ENCODE results near the gene CELSR2.
"Not testable (repeated sequence)": the region's sequence is repeated elsewhere in the genome, so short reads cannot be mapped to it uniquely, and the experiment has no call there.

Gene CELSR2

GRCh38 chr1:109281680-109282496, 32.5 kb downstream of the CELSR2 start:
- no peak for DNase-seq

- DNase-seq: no peak
These were observed 33.2 kb downstream of the CELSR2 start for GRCh38 chr1:109282497-109282951.

GRCh38 chr1:109282952-109283747, 33.8 kb downstream of the CELSR2 start, which contains the start of gene PSRC1:
PSRC1 (minus strand) TSS chr1:109283145.
- DNase-seq: peak; percentile 86 to 91

- no peak for DNase-seq
These were observed 34.6 kb downstream of the CELSR2 start for GRCh38 chr1:109283748-109284600.

- DNase-seq: not testable (repeated sequence)
These were observed 37.4 kb downstream of the CELSR2 start for GRCh38 chr1:109286762-109287161.

- no peak for DNase-seq
These were observed 40.8 kb downstream of the CELSR2 start for GRCh38 chr1:109290137-109290536.

GRCh38 chr1:109290998-109291397, 41.7 kb downstream of the CELSR2 start:
- DNase-seq: peak in 1 of 2 donors; percentile 38

GRCh38 chr1:109292364-109292763, 43.0 kb downstream of the CELSR2 start:
- no peak for DNase-seq

- no peak for DNase-seq
These were observed 43.7 kb downstream of the CELSR2 start for GRCh38 chr1:109293026-109293425.

- DNase-seq: no peak
These were observed 45.1 kb downstream of the CELSR2 start for GRCh38 chr1:109294481-109294880.

- DNase-seq: no peak
These were observed 46.5 kb downstream of the CELSR2 start for GRCh38 chr1:109295712-109296415.

GRCh38 chr1:109296782-109297181, 47.4 kb downstream of the CELSR2 start:
- no peak for DNase-seq

GRCh38 chr1:109298666-109299557, 49.6 kb downstream of the CELSR2 start:
- DNase-seq: no peak

- no peak for DNase-seq
These were observed 50.4 kb downstream of the CELSR2 start for GRCh38 chr1:109299558-109300343.

- DNase-seq: no peak
These were observed 51.4 kb downstream of the CELSR2 start for GRCh38 chr1:109300650-109301151.

- no peak for DNase-seq
These were observed 52.5 kb downstream of the CELSR2 start for GRCh38 chr1:109301874-109302273.

GRCh38 chr1:109304226-109304920, 55.0 kb downstream of the CELSR2 start:
- no peak for DNase-seq

- DNase-seq: not testable (repeated sequence)
These were observed 56.7 kb downstream of the CELSR2 start for GRCh38 chr1:109305991-109306390.

- no peak for DNase-seq
These were observed 57.5 kb downstream of the CELSR2 start, which contains the start of gene MYBPHL for GRCh38 chr1:109306832-109307273. MYBPHL (minus strand) TSS chr1:109307011; CDS start chr1:109306991, 20 bp downstream.
